A549 treated with CORT108297 at 1 μM for 4 hours (cell line): Measurements from ENCODE around the gene SMARCD2. TPM values are rescaled to one million over a fixed set of nuclear protein-coding genes. Genes with fewer than 3 reads are reported as not detected.

Experiments
- total RNA-seq: library from RNA; stranded (reverse); fragments of 200-300 nt; extraction: Qiagen RNA extraction; gene quantifications from 5 replicates; pipeline ENCODE4 v1.2.3, GENCODE V29; 2022

Gene SMARCD2
- 54.2 to 65.6 TPM (median 59.7 TPM) in 5 replicates for total RNA-seq

DNA sequence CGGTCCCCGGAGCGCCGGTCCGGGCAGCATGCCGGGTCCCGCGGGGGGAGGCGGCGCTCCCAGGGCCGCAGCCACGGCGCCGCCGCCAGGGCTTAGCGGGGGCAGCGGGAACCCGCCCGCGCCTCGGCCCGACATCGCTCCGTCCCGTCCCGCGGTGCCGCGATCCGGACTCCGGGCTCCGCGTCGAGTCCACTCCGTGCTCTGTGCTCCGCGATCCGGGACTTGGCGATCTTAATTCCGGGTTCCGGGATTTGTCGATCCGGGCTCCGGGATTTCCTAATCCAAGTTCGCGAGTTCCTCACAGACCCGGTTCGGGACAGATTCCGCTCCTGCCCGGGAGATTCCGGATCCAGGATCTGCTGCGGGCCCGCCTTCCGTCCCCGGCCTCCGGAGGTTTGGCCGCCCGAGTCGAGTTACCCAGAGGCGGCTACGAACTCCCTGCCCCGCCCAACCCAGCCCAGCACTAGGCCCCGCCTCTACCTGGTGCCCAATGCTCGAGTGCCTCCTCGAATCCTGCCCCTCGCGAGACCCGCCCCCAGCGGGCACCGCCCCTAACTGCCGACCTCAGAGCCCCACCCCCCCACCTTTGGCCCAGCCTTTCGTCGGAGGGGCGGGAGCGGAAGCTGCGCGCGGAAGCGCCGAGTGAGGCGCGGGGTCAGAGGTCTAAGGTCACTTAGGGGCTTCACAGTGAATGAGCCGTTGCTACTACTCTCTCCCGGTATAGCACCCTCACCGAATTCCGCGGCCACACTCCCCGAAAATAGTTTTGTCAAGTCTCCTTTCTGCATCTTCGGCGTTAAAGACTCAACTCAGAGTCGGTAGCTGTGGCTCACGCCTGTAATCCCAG, at the start of gene SMARCD2:
Gene SMARCD2 (minus strand): TSS at position 146 of the 847 bp plus-strand sequence. CDS start 11 bp downstream, at position 135.

DNA sequence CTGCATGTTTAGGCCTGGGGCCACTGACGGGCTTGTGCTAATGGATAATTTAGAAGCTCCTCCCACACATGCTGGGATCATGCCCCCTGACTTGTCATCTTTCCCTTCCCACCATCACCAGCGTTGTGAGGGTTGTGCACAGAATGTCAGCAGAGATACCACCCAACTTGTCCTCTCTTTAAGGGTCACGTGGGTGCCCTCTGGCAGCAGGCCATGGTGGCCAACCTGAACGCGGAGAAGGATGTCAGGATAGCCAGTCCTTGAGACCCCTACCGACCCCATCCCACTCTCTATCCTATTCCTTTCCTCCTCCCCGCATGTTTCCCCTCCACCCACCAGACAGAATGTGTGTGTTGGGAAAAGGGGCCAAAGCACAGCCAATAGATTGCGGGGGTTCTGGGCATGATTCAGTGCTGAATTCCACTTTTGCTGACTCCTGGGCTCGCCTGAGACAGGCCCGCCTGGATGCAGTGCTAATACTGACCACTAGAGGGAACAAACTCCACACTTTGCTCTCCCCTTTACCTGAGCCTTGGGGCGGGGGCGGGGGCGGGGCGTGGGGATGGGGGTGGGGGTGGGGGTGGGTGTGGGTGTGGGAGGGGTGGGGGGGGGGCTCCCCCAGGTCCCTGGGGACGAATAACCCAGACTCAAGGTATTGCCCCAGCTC, 39.6 kb upstream of the SMARCD2 start, which contains the start of gene GH2:
Gene GH2 (minus strand): TSS at position 10 of the 667 bp plus-strand sequence. CDS start 143 bp downstream, outside the sequence.

DNA sequence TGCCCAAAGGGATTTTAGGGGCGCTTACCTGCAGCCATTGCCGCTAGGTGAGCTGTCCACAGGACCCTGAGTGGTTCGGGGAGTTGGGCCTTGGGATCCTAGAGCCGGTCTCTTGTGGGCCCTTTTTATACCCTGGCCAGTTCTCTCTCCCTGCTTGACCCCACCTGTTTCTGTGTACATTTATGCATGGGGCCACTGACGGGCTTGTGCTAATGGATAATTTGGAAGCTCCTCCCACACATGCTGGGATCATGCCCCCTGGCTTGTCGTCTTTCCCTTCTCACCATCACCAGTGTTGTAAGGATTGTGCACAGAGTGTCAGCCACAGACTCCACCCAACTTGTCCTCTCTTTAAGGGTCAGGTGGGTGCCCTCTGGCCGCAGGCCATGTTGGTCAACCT, 31.1 kb upstream of the SMARCD2 start, which contains the start of gene CSH2:
Gene CSH2 (minus strand): TSS at position 101 of the 400 bp plus-strand sequence. CDS start 63 bp downstream, at position 38.

DNA sequence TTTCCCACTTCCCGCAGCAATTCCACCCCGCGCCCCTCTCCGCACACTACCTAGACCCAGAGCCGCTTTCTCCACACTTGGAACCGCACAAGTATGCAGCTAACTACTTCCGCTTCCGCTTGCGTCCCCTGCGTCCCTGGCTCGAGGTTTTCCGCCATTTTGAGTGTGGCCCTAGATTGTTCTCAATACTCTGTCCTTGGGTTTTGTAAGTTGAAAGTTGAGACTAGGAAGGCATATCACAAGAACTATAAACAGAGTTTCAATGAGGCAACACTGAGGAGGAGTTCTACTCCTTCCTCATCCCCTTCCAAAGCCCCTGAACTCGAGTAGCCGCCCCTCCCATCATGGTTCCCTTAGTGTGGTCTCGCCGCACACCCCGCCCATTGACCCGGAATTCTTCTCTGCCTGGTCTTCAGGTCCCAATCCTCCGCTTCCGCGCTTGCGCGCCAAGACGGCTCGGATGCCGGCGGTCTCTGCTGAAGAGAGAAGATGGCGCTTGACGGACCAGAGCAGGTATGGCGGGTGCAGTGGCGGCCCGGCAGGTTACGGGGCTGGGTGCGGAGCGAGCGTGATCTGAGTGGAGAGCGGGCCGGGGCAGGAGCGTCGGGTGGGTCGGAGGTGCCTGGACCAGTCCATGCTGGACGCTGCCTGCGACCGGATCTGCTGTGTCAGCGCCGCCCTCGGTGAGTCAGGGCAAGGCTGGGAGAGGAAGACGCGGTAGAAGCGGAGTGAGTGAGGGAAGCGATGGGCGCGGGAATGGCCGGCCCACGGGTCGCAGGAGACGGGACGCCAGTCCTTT, 15.3 kb downstream of the SMARCD2 start, which contains the start of the genes FTSJ3 and PSMC5:
Gene FTSJ3 (minus strand): TSS at position 662 of the 799 bp plus-strand sequence. CDS start 761 bp downstream, outside the sequence.
Gene PSMC5 (plus strand): TSS at position 430 of the 799 bp plus-strand sequence. CDS start 60 bp downstream, at position 490.

Other genes starting within 250 kb of the SMARCD2 start
- gene TACO1, start 241.8 kb downstream of the SMARCD2 start, total RNA-seq, result 49.3 to 54.5 TPM (median 53.6 TPM) in 5 replicates
- gene MAP3K3, start 220.3 kb downstream of the SMARCD2 start, total RNA-seq, result 12.2 to 17.8 TPM (median 16.6 TPM) in 5 replicates
- gene LIMD2, start 142.6 kb downstream of the SMARCD2 start, total RNA-seq, result 8.2 to 14.8 TPM (median 13.1 TPM) in 5 replicates
- gene STRADA, start 100.9 kb downstream of the SMARCD2 start, total RNA-seq, result 25.8 to 28.4 TPM (median 27.3 TPM) in 5 replicates
- gene CCDC47, start 69.1 kb downstream of the SMARCD2 start, total RNA-seq, result 86.7 to 139 TPM (median 96.1 TPM) in 5 replicates
- 89.4 to 111 TPM (median 92.0 TPM) in 5 replicates for gene DDX42, start 68.5 kb downstream of the SMARCD2 start, total RNA-seq
- gene PSMC5, start 15.3 kb downstream of the SMARCD2 start, total RNA-seq, result 207 to 250 TPM (median 220 TPM) in 5 replicates
- gene FTSJ3, start 15.0 kb downstream of the SMARCD2 start, total RNA-seq, result 56.4 to 67.6 TPM (median 56.9 TPM) in 5 replicates
- gene CSH2, start 31.0 kb upstream of the SMARCD2 start, total RNA-seq, result not detected in 5 replicates
- not detected in 5 replicates for gene GH2, start 39.3 kb upstream of the SMARCD2 start, total RNA-seq
- not detected in 5 replicates for gene CSH1, start 53.9 kb upstream of the SMARCD2 start, total RNA-seq
- not detected in 5 replicates for gene CSHL1, start 68.6 kb upstream of the SMARCD2 start, total RNA-seq
- gene GH1, start 76.2 kb upstream of the SMARCD2 start, total RNA-seq, result not detected in 5 replicates
- gene CD79B, start 89.6 kb upstream of the SMARCD2 start, total RNA-seq, result 0.10 TPM in 1 of 5 replicates, not detected in the others
- gene SCN4A, start 130.2 kb upstream of the SMARCD2 start, total RNA-seq, result 0.02 to 0.06 TPM (median 0.02 TPM) in 5 replicates
- 0.47 to 0.95 TPM (median 0.71 TPM) in 5 replicates for gene PRR29, start 155.7 kb upstream of the SMARCD2 start, total RNA-seq
- 0.07 to 0.10 TPM in 2 of 5 replicates, not detected in the others for gene ICAM2, start 177.9 kb upstream of the SMARCD2 start, total RNA-seq